HCT116 (cell line): Measurements from ENCODE around the gene SCAF1.

Experiments
- ATF3 ChIP-seq: IDR thresholded peaks from 2 replicates; pipeline ENCODE4 v1.6.1; 2012
- CEBPB ChIP-seq: IDR thresholded peaks from 2 replicates; pipeline ENCODE4 v1.6.1; 2012; ENCODE audit warnings: low read depth
- CTCF ChIP-seq, 3 experiments: fragments of 200-600 bp in 1 of 3; sonication (generic) in 1 of 3; IDR thresholded peaks in 2 of 3; conservative IDR thresholded peaks in 1 of 3; 2 replicates each; pipeline ENCODE4 v1.5.1; 2012 to 2017; ENCODE audit warnings: low read depth in 2 of 3, low read length in 2 of 3, antibody characterized with exemption in 1 of 3, borderline replicate concordance in 1 of 3, control low read depth in 1 of 3, mild to moderate bottlenecking in 1 of 3, mixed read lengths in 1 of 3, mixed run types in 1 of 3, moderate library complexity in 1 of 3; ENCODE audit not compliant: insufficient read depth in 1 of 3
- EZH2 ChIP-seq: fragments of 200-600 bp; sonication (generic); IDR thresholded peaks from 2 replicates; pipeline ENCODE4 v1.6.1; 2017; ENCODE audit warnings: antibody characterized with exemption, mixed run types
- EZH2phosphoT487 ChIP-seq: fragments of 200-600 bp; IDR thresholded peaks from 2 replicates; pipeline ENCODE4 v1.6.1; 2018; ENCODE audit warnings: antibody characterized with exemption, borderline replicate concordance
- FOSL1 ChIP-seq: IDR thresholded peaks from 2 replicates; pipeline ENCODE4 v1.6.1; 2012; ENCODE audit warnings: low read depth
- JUND ChIP-seq: IDR thresholded peaks from 2 replicates; pipeline ENCODE4 v1.6.1; 2012
- MAX ChIP-seq: IDR thresholded peaks from 2 replicates; pipeline ENCODE4 v1.6.1; 2012
- POLR2A ChIP-seq: IDR thresholded peaks from 2 replicates; pipeline ENCODE4 v1.7.0; 2011; ENCODE audit warnings: borderline replicate concordance; ENCODE audit not compliant: insufficient read depth, insufficient read length; ENCODE audit errors: extremely low read depth
- POLR2AphosphoS5 ChIP-seq: IDR thresholded peaks from 2 replicates; pipeline ENCODE4 v1.6.1; 2011; ENCODE audit warnings: mild to moderate bottlenecking, low read depth, low read length, moderate library complexity
- SRF ChIP-seq: IDR thresholded peaks from 2 replicates; pipeline ENCODE4 v1.6.1; 2012; ENCODE audit warnings: low read depth
- YY1 ChIP-seq: IDR thresholded peaks from 2 replicates; pipeline ENCODE4 v1.6.1; 2011; ENCODE audit warnings: low read length, low read depth, moderate library complexity, mild to moderate bottlenecking; ENCODE audit not compliant: insufficient replicate concordance; ENCODE audit errors: extremely low read depth
- ZFX ChIP-seq: fragments of 450-650 bp; IDR thresholded peaks from 2 replicates; pipeline ENCODE4 v1.6.1; 2017

GRCh38 chr19:49677231-49677900 lies 35.4 kb downstream of the SCAF1 start, which contains the start of gene PRMT1:
- no peak for TF ChIP-seq CTCF (IDR thresholded peaks at IDR 0.05 in 2 of 3, conservative IDR thresholded peaks at IDR 0.05 in 1 of 3; ENCODE audit: borderline replicate concordance in 1 of 3, insufficient read depth in 1 of 3, low read depth in 2 of 3, low read length in 2 of 3)
- TF ChIP-seq MAX = peak; percentile 97
- no peak for TF ChIP-seq EZH2
- peak; percentile 86 for TF ChIP-seq POLR2AphosphoS5
- peak; percentile 68 for TF ChIP-seq POLR2A
- no peak for TF ChIP-seq JUND
- TF ChIP-seq SRF = no peak
- TF ChIP-seq FOSL1 = no peak
- no peak for TF ChIP-seq EZH2phosphoT487
- no peak for TF ChIP-seq CEBPB
- TF ChIP-seq YY1 = peak; percentile 85
- no peak for TF ChIP-seq ATF3
- TF ChIP-seq ZFX = peak; percentile 63; the same call in 1 of the 2 replicates
